SK-N-SH (cell line): ENCODE measurements around the gene PDLIM4. TPM values are rescaled to one million over a fixed set of nuclear protein-coding genes. Genes with fewer than 3 reads are reported as not detected.

Source experiments
- CTCF ChIA-PET: fragments of 300-600, 350-600 bp; formaldehyde crosslinking; extraction: SDS; loops from one replicate; lab custom pipeline; 2021; lab: Yijun Ruan, JAX
- POLR2A ChIA-PET: fragments of 350-600 bp; sonication (Branson Sonifier 250); formaldehyde crosslinking; extraction: SDS; loops from one replicate; lab custom pipeline; 2020; ENCODE audit warnings: antibody characterized with exemption, inconsistent platforms; lab: Yijun Ruan, JAX
- DNase-seq: peaks from one replicate; pipeline ENCODE4 v3.0.0; 2012
- H2AFZ ChIP-seq: fragments of 200-600 bp; sonication (generic); 2 replicates; pipeline ENCODE4 v1.8.1; 2016; ENCODE audit warnings: antibody characterized with exemption, mild to moderate bottlenecking, low read depth
- H3F3A ChIP-seq: fragments of 200-600 bp; sonication (generic); replicated peaks from 2 replicates; pipeline ENCODE3; 2016; ENCODE audit warnings: antibody characterized with exemption, mild to moderate bottlenecking; ENCODE audit not compliant: insufficient read depth
- H3K27ac ChIP-seq, 2 experiments: fragments of 200-500 bp in 1 of 2; fragments of 200-600 bp in 1 of 2; sonication (Bioruptor generic) in 1 of 2; sonication (generic), shearing (Covaris generic) in 1 of 2; 2 replicates each; pipeline versions ENCODE4 v1.5.1 to v1.6.1; 2014 to 2016; ENCODE audit warnings: low read depth in 2 of 2, inconsistent platforms in 1 of 2, low read length in 1 of 2, mild to moderate bottlenecking in 1 of 2, mixed read lengths in 1 of 2
- H3K27me3 ChIP-seq: fragments of 200-600 bp; sonication (generic), shearing (Covaris generic); 2 replicates; pipeline ENCODE4 v1.6.1; 2016; ENCODE audit warnings: mixed run types; ENCODE audit not compliant: insufficient read depth
- H3K36me3 ChIP-seq, 2 experiments: fragments of 200-500 bp in 1 of 2; fragments of 200-600 bp in 1 of 2; sonication (Bioruptor generic) in 1 of 2; sonication (generic) in 1 of 2; replicated peaks in 1 of 2; 2 replicates each; pipeline versions ENCODE3 to v1.5.1; 2014 to 2016; ENCODE audit warnings: low read length in 1 of 2, mild to moderate bottlenecking in 1 of 2; ENCODE audit not compliant: insufficient read depth in 2 of 2, control insufficient read depth in 1 of 2
- H3K4me1 ChIP-seq, 2 experiments: fragments of 200-500 bp in 1 of 2; fragments of 200-600 bp in 1 of 2; sonication (Bioruptor generic) in 1 of 2; sonication (generic), shearing (Covaris generic) in 1 of 2; 2 replicates each; pipeline versions ENCODE4 v1.5.1 to v1.6.1; 2014 to 2016; ENCODE audit warnings: low read depth in 1 of 2, low read length in 1 of 2, mixed run types in 1 of 2; ENCODE audit not compliant: insufficient read depth in 2 of 2, control insufficient read depth in 1 of 2
- H3K4me2 ChIP-seq: fragments of 200-600 bp; sonication (generic), shearing (Covaris generic); 2 replicates; pipeline ENCODE4 v1.6.1; 2017; ENCODE audit warnings: mixed run types
- H3K4me3 ChIP-seq, 2 experiments: fragments of 200-500 bp in 1 of 2; fragments of 200-600 bp in 1 of 2; sonication (Bioruptor generic) in 1 of 2; sonication (generic), shearing (Covaris generic) in 1 of 2; 2 replicates each; pipeline versions ENCODE4 v1.5.1 to v1.8.1; 2014 to 2016; ENCODE audit warnings: low read depth in 2 of 2, inconsistent platforms in 1 of 2, low read length in 1 of 2, mild to moderate bottlenecking in 1 of 2, mixed read lengths in 1 of 2, moderate library complexity in 1 of 2
- H3K79me2 ChIP-seq: fragments of 200-600 bp; sonication (generic); 2 replicates; pipeline ENCODE4 v1.8.1; 2017; ENCODE audit warnings: mild to moderate bottlenecking; ENCODE audit not compliant: insufficient read depth
- H3K9ac ChIP-seq: fragments of 200-600 bp; sonication (generic); 2 replicates; pipeline ENCODE4 v1.6.1; 2017; ENCODE audit warnings: mixed run types
- H3K9me2 ChIP-seq: fragments of 200-600 bp; sonication (generic); 2 replicates; pipeline ENCODE4 v1.6.1; 2017; ENCODE audit warnings: mixed run types
- H3K9me3 ChIP-seq: fragments of 200-600 bp; sonication (generic); 2 replicates; pipeline ENCODE4 v1.6.1; 2017; ENCODE audit warnings: mixed run types, mild to moderate bottlenecking, moderate library complexity
- H4K20me1 ChIP-seq: fragments of 200-600 bp; sonication (generic); 2 replicates; pipeline ENCODE4 v1.6.1; 2017; ENCODE audit warnings: mild to moderate bottlenecking, mixed run types; ENCODE audit not compliant: insufficient read depth
- EZH2phosphoT487 ChIP-seq: fragments of 200-600 bp; sonication (generic); IDR thresholded peaks from 2 replicates; pipeline ENCODE4 v1.6.1; 2017; ENCODE audit warnings: low read depth, mixed run types, mild to moderate bottlenecking, antibody characterized with exemption, moderate library complexity, borderline replicate concordance
- FOSL2 ChIP-seq: IDR thresholded peaks from 2 replicates; pipeline ENCODE4 v1.4.0; 2012; ENCODE audit warnings: low read depth, mild to moderate bottlenecking, moderate library complexity, borderline replicate concordance
- FOXM1 ChIP-seq: IDR thresholded peaks from 2 replicates; pipeline ENCODE4 v1.4.0; 2012; ENCODE audit warnings: low read depth, mild to moderate bottlenecking
- GABPA ChIP-seq: IDR thresholded peaks from 2 replicates; pipeline ENCODE4 v1.4.0; 2012; ENCODE audit warnings: low read depth, mild to moderate bottlenecking
- JUND ChIP-seq: IDR thresholded peaks from 2 replicates; pipeline ENCODE4 v1.4.0; 2012
- MEF2A ChIP-seq: IDR thresholded peaks from 2 replicates; pipeline ENCODE4 v1.4.0; 2012; ENCODE audit warnings: low read depth, borderline replicate concordance
- NRF1 ChIP-seq: IDR thresholded peaks from 2 replicates; pipeline ENCODE4 v1.6.1; 2012; ENCODE audit warnings: low read depth, mild to moderate bottlenecking, low read length
- RAD21 ChIP-seq: IDR thresholded peaks from 2 replicates; pipeline ENCODE4 v1.6.1; 2012; ENCODE audit warnings: mild to moderate bottlenecking, low read length
- RFX5 ChIP-seq: IDR thresholded peaks from 2 replicates; pipeline ENCODE4 v1.6.1; 2012; ENCODE audit warnings: mild to moderate bottlenecking, improper control_type of control experiment, low read length
- RXRA ChIP-seq: IDR thresholded peaks from 2 replicates; pipeline ENCODE4 v1.4.0; 2012; ENCODE audit warnings: low read depth, mild to moderate bottlenecking, borderline replicate concordance
- SMC3 ChIP-seq: IDR thresholded peaks from 2 replicates; pipeline ENCODE4 v1.6.1; 2012; ENCODE audit warnings: low read depth, low read length, improper control_type of control experiment
- TAF1 ChIP-seq: IDR thresholded peaks from 2 replicates; pipeline ENCODE4 v1.6.1; 2012; ENCODE audit warnings: low read depth, mild to moderate bottlenecking, low read length, moderate library complexity, borderline replicate concordance
- TEAD4 ChIP-seq: IDR thresholded peaks from 2 replicates; pipeline ENCODE4 v1.4.0; 2012; ENCODE audit warnings: mild to moderate bottlenecking, borderline replicate concordance; ENCODE audit not compliant: insufficient read depth
- WGBS: methylation state at CpG from one replicate; pipeline ENCODE4 v1.1.6; 2017; ENCODE audit warnings: low lambda C conversion rate; 5-methylcytosine and 5-hydroxymethylcytosine counted together
- polyA plus RNA-seq, 3 experiments: library from polyadenylated mRNA; depleted of rRNA; stranded (reverse); fragments of >200 nt; gene quantifications; 2 replicates each; pipeline ENCODE4 v1.2.3, GENCODE V29; 2012
- TF ChIP-seq, protein P1 (sequence below): IDR thresholded peaks from 2 replicates; pipeline ENCODE4 v1.4.0; 2012; ENCODE audit warnings: low read depth, borderline replicate concordance
- TF ChIP-seq, protein P2 (sequence below): IDR thresholded peaks from 2 replicates; pipeline ENCODE4 v1.4.0; 2012; ENCODE audit warnings: low read depth
- TF ChIP-seq, protein P3 (sequence below): IDR thresholded peaks from 2 replicates; pipeline ENCODE4; 2012
- TF ChIP-seq, protein P4 (sequence below): fragments of 150-350 bp; IDR thresholded peaks from 2 replicates; pipeline ENCODE4 v1.6.1; 2016; ENCODE audit warnings: mild to moderate bottlenecking, low read depth, low read length
- TF ChIP-seq, protein P5 (sequence below): fragments of 150-350 bp; IDR thresholded peaks from 2 replicates; pipeline ENCODE4 v1.6.1; 2017; ENCODE audit warnings: antibody characterized with exemption, low read length, low read depth, borderline replicate concordance

PDLIM4 gene
- polyA plus RNA-seq, 1 of the 3 experiments (the other 2 are of a cell fraction) = 57.1 TPM

DNA sequence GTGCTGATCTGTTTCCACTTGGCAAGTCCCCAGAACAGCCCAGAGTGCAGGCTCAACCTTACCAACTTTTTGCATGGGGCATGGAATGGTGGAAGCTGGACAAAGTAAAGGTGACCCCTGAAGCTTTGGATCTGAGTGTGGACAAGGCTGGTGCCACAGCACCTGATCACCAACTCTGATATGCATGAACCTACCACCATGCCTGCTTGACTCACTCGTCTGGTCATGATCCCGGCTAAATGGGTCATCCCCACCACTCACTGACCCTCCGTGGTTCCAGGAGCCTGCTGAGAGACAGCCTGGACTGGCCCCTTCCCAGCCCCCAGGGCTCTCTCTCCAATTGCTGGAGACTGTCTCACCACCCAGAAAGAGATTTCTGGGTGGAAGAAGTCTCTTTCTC, 22.3 kb downstream of the PDLIM4 start:
- 87% methylated on average over 3 of the region's 3 CpGs for WGBS
- no peaks in the 10 kb centered on the region for H3K79me2 ChIP-seq
- H2AFZ ChIP-seq = no peak overlapping the region
- no peak overlapping the region for H3K9ac ChIP-seq
- CTCF ChIA-PET = interaction anchor here (1.2 to 1.6 kb wide), 3 partner anchors 11 to 42 kb away, joined by 3 to 6 read pairs (median 5); no protein-coding TSS in a partner anchor
- POLR2A ChIA-PET = no interaction called here
- no peak for DNase-seq
- no peak overlapping the region for H3K27ac ChIP-seq
- H3K4me2 ChIP-seq = no peak overlapping the region
- H3K4me3 ChIP-seq = no peak overlapping the region
- TF ChIP-seq EZH2phosphoT487 (no peak), FOSL2 (no peak), SMC3 (no peak), FOXM1 (no peak), TEAD4 (no peak), GABPA (no peak), NRF1 (no peak), JUND (no peak), RAD21 (no peak)
- TF ChIP-seq, protein P1, sequence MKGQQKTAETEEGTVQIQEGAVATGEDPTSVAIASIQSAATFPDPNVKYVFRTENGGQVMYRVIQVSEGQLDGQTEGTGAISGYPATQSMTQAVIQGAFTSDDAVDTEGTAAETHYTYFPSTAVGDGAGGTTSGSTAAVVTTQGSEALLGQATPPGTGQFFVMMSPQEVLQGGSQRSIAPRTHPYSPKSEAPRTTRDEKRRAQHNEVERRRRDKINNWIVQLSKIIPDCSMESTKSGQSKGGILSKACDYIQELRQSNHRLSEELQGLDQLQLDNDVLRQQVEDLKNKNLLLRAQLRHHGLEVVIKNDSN = no peak
- TF ChIP-seq, protein P2, sequence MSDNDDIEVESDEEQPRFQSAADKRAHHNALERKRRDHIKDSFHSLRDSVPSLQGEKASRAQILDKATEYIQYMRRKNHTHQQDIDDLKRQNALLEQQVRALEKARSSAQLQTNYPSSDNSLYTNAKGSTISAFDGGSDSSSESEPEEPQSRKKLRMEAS = no peak
- H3K4me1 ChIP-seq = peaks cover 0 to 11% of the 10 kb centered on the region in 2 experiments; a peak in 1 of 4 replicates
- no peaks in the 10 kb centered on the region for H4K20me1 ChIP-seq
- H3K27me3 ChIP-seq = no peaks in the 10 kb centered on the region
- no peaks in the 10 kb centered on the region for H3F3A ChIP-seq
- H3K36me3 ChIP-seq = no peaks in the 10 kb centered on the region
- H3K9me3 ChIP-seq = no peaks in the 10 kb centered on the region
- no peaks in the 10 kb centered on the region for H3K9me2 ChIP-seq

DNA sequence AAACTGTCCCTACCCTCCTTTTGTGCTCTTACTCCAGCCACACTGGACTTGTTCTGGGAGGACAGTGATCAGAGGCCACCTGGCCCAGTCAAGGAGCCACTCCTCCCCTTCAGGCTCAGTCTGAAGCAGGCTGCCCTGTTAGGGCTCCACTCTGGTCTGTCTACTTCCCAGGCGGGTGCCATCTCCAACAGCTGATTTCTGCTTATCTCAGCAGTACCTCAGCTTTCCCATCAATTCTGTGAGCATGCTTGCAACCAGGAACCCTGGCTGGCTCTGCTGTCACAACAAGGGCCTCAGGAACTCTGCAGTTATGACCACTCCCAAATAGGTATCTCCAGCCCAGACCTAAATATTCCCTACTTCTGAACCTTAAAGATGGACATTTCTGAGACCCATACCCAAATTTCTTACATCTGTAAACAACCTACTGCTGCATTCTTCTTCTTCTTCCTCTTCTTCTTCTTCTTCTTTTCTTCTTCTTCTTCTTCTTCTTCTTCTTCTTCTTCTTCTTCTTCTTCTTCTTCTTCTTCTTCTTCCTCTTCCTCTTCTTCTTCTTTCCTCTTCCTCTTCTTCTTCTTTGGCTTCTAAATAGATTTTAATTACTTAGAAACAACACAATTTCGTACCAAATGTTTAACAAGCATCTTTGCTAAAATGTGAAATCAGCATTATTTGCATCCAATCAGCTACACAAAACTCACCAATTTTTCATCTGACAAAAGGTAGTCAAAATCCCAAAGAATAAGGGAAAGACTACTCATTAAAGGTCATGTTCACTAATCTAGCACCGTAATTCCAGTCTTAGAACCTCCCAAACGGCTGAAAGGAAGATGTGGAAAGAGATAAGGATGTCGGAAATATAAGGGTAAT, 23.1 kb downstream of the PDLIM4 start:
- H3K79me2 ChIP-seq = no peaks in the 10 kb centered on the region
- CTCF ChIA-PET = interaction anchor here (0.7 to 2.4 kb wide), 9 partner anchors 8 to 130 kb away, joined by 3 to 15 read pairs (median 4); partner anchors contain the start of gene SLC22A5
- no peak for DNase-seq
- no peak overlapping the region for H3K4me3 ChIP-seq
- H3K4me2 ChIP-seq = no peak overlapping the region
- H3K9me3 ChIP-seq = no peaks in the 10 kb centered on the region
- POLR2A ChIA-PET = interaction anchor here (1.6 kb wide), 1 partner anchor 13 kb away, joined by 5 read pairs; the partner anchor contains the start of gene SLC22A4
- no peaks in the 10 kb centered on the region for H3K36me3 ChIP-seq
- no peaks in the 10 kb centered on the region for H3K27me3 ChIP-seq
- H2AFZ ChIP-seq = no peak overlapping the region
- H3F3A ChIP-seq = no peaks in the 10 kb centered on the region
- H3K9ac ChIP-seq = no peak overlapping the region
- H3K27ac ChIP-seq = no peak overlapping the region
- WGBS = 74% methylated on average over 5 of the region's 5 CpGs
- no peaks in the 10 kb centered on the region for H4K20me1 ChIP-seq
- TF ChIP-seq, protein P3, sequence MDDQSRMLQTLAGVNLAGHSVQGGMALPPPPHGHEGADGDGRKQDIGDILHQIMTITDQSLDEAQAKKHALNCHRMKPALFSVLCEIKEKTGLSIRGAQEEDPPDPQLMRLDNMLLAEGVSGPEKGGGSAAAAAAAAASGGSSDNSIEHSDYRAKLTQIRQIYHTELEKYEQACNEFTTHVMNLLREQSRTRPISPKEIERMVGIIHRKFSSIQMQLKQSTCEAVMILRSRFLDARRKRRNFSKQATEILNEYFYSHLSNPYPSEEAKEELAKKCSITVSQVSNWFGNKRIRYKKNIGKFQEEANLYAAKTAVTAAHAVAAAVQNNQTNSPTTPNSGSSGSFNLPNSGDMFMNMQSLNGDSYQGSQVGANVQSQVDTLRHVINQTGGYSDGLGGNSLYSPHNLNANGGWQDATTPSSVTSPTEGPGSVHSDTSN = no peak
- TF ChIP-seq, protein P4, sequence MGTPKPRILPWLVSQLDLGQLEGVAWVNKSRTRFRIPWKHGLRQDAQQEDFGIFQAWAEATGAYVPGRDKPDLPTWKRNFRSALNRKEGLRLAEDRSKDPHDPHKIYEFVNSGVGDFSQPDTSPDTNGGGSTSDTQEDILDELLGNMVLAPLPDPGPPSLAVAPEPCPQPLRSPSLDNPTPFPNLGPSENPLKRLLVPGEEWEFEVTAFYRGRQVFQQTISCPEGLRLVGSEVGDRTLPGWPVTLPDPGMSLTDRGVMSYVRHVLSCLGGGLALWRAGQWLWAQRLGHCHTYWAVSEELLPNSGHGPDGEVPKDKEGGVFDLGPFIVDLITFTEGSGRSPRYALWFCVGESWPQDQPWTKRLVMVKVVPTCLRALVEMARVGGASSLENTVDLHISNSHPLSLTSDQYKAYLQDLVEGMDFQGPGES = no peak
- no peak for TF ChIP-seq TAF1
- TF ChIP-seq, protein P1 = no peak
- no peak for TF ChIP-seq RXRA
- TF ChIP-seq, protein P5, sequence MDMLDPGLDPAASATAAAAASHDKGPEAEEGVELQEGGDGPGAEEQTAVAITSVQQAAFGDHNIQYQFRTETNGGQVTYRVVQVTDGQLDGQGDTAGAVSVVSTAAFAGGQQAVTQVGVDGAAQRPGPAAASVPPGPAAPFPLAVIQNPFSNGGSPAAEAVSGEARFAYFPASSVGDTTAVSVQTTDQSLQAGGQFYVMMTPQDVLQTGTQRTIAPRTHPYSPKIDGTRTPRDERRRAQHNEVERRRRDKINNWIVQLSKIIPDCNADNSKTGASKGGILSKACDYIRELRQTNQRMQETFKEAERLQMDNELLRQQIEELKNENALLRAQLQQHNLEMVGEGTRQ = no peak
- TF ChIP-seq, protein P2 = no peak
- no peak for TF ChIP-seq MEF2A
- TF ChIP-seq RFX5 = no peak
- H3K9me2 ChIP-seq = no peaks in the 10 kb centered on the region
- peaks cover 0 to 11% of the 10 kb centered on the region in 2 experiments; a peak in 1 of 4 replicates for H3K4me1 ChIP-seq
